Embryonic facial prominence (tissue), 1 donor: ENCODE data around the gene ITGB7.
"Not testable (repeated sequence)": the region's sequence is repeated elsewhere in the genome, so short reads cannot be mapped to it uniquely, and the experiment has no call there.

Source experiments
- DNase-seq: peaks from one replicate; pipeline ENCODE4 v3.0.0-alpha.2; 2016; ENCODE audit errors: extremely low spot score

The ITGB7 gene

GRCh38 chr12:53179687-53180219, 27.3 kb downstream of the ITGB7 start:
- DNase-seq: no peak

- not testable (repeated sequence) for DNase-seq
Observed at GRCh38 chr12:53178803-53179202, 28.2 kb downstream of the ITGB7 start.

GRCh38 chr12:53177447-53177846, 29.6 kb downstream of the ITGB7 start:
- not testable (repeated sequence) for DNase-seq

- DNase-seq: no peak
Observed at GRCh38 chr12:53176750-53177149, 30.3 kb downstream of the ITGB7 start.

- no peak for DNase-seq
Observed at GRCh38 chr12:53174881-53175491, 32.1 kb downstream of the ITGB7 start.

- DNase-seq: no peak
Observed at GRCh38 chr12:53173085-53173715, 33.9 kb downstream of the ITGB7 start.

GRCh38 chr12:53172352-53172751, 34.7 kb downstream of the ITGB7 start:
- no peak for DNase-seq

GRCh38 chr12:53171725-53172329, 35.2 kb downstream of the ITGB7 start:
- DNase-seq: no peak

GRCh38 chr12:53170876-53171724, 36.0 kb downstream of the ITGB7 start:
- DNase-seq: no peak

- DNase-seq: no peak
Observed at GRCh38 chr12:53170215-53170614, 36.8 kb downstream of the ITGB7 start.

GRCh38 chr12:53169644-53170043, 37.4 kb downstream of the ITGB7 start:
- no peak for DNase-seq

- no peak for DNase-seq
Observed at GRCh38 chr12:53166837-53167236, 40.2 kb downstream of the ITGB7 start.

GRCh38 chr12:53163008-53163407, 44.0 kb downstream of the ITGB7 start:
- DNase-seq: not testable (repeated sequence)

- DNase-seq: no peak
Observed at GRCh38 chr12:53161119-53161911, 45.7 kb downstream of the ITGB7 start.

- DNase-seq: no peak
Observed at GRCh38 chr12:53160673-53161072, 46.4 kb downstream of the ITGB7 start.

- no peak for DNase-seq
Observed at GRCh38 chr12:53160000-53160399, 47.1 kb downstream of the ITGB7 start.

GRCh38 chr12:53159195-53159839, 47.7 kb downstream of the ITGB7 start:
- peak; percentile 55 for DNase-seq

GRCh38 chr12:53152390-53152789, 54.7 kb downstream of the ITGB7 start:
- DNase-seq: no peak

GRCh38 chr12:53151039-53151438, 56.0 kb downstream of the ITGB7 start:
- no peak for DNase-seq

- no peak for DNase-seq
Observed at GRCh38 chr12:53147653-53148052, 59.4 kb downstream of the ITGB7 start.

GRCh38 chr12:53147181-53147580, 59.9 kb downstream of the ITGB7 start:
- no peak for DNase-seq
